Glutamatergic neuron (in vitro differentiated cells): ENCODE measurements around the gene TEX19. TPM values are rescaled to one million over a fixed set of nuclear protein-coding genes. Genes with fewer than 3 reads are reported as not detected.

ENCODE experiments used
- DNase-seq: peaks from one replicate; pipeline ENCODE4 v3.0.0; 2022
- H3K27ac Mint-ChIP-seq: one replicate; pipeline ENCODE4 v1.8.0; 2020; ENCODE audit warnings: mild to moderate bottlenecking, mixed read lengths, inconsistent platforms; ENCODE audit not compliant: unreplicated experiment
- H3K27me3 Mint-ChIP-seq: one replicate; pipeline ENCODE4 v1.8.0; 2020; ENCODE audit warnings: mild to moderate bottlenecking, moderate library complexity, mixed read lengths, inconsistent platforms; ENCODE audit not compliant: unreplicated experiment
- H3K36me3 Mint-ChIP-seq: one replicate; pipeline ENCODE4 v1.8.0; 2020; ENCODE audit warnings: mild to moderate bottlenecking, mixed read lengths, inconsistent platforms; ENCODE audit not compliant: unreplicated experiment
- H3K4me1 Mint-ChIP-seq: one replicate; pipeline ENCODE4 v1.8.0; 2020; ENCODE audit warnings: mild to moderate bottlenecking, low read depth, mixed read lengths, inconsistent platforms; ENCODE audit not compliant: unreplicated experiment
- H3K4me3 Mint-ChIP-seq: one replicate; pipeline ENCODE4 v1.8.0; 2020; ENCODE audit warnings: mild to moderate bottlenecking, mixed read lengths, inconsistent platforms; ENCODE audit not compliant: unreplicated experiment
- H3K9me3 Mint-ChIP-seq: one replicate; pipeline ENCODE4 v1.8.0; 2020; ENCODE audit warnings: mild to moderate bottlenecking, moderate library complexity, mixed read lengths, inconsistent platforms; ENCODE audit not compliant: unreplicated experiment
- CTCF ChIP-seq: fragments of 200-600 bp; sonication (generic); IDR thresholded peaks from one replicate; pipeline ENCODE4 v1.5.0; 2021; ENCODE audit not compliant: partially characterized antibody, unreplicated experiment
- total RNA-seq: library from RNA; stranded (reverse); fragmentation: NEBNext Ultra II Directional; extraction: Animal tissue kit (Norgen Biotek cat#: 25700); gene quantifications from one replicate; pipeline ENCODE4 v1.2.1, GENCODE V29; 2021; ENCODE audit not compliant: unreplicated experiment

The TEX19 gene
- total RNA-seq, 1 donor from 2014 or later = not detected

- Mint-ChIP-seq H3K9me3 (peaks cover 2% of the 10 kb centered on the region), H3K4me1 (peaks cover 3% of the 10 kb centered on the region), H3K4me3 (no peak overlapping the region), H3K36me3 (no peaks in the 10 kb centered on the region), H3K27ac (no peak overlapping the region), H3K27me3 (peaks cover 6% of the 10 kb centered on the region)
- no peak for DNase-seq
- no peak for TF ChIP-seq CTCF
These were observed 39.4 kb upstream of the TEX19 start for GRCh38 chr17:82319619-82320062.

- H3K36me3 Mint-ChIP-seq = no peaks in the 10 kb centered on the region
- H3K9me3 Mint-ChIP-seq = peaks cover 2% of the 10 kb centered on the region
- no peak for TF ChIP-seq CTCF
- DNase-seq = peak; percentile 15
- peaks cover 3% of the 10 kb centered on the region for H3K4me1 Mint-ChIP-seq
- no peak overlapping the region for H3K4me3 Mint-ChIP-seq
- no peak overlapping the region for H3K27ac Mint-ChIP-seq
- H3K27me3 Mint-ChIP-seq = peaks cover 6% of the 10 kb centered on the region
These were observed 38.8 kb upstream of the TEX19 start for GRCh38 chr17:82320140-82320840.

GRCh38 chr17:82320956-82321927 lies 37.8 kb upstream of the TEX19 start:
- no peaks in the 10 kb centered on the region for H3K4me1 Mint-ChIP-seq
- peak; percentile 85 for TF ChIP-seq CTCF
- H3K4me3 Mint-ChIP-seq = no peak overlapping the region
- H3K27me3 Mint-ChIP-seq = peaks cover 5% of the 10 kb centered on the region
- H3K36me3 Mint-ChIP-seq = no peaks in the 10 kb centered on the region
- H3K27ac Mint-ChIP-seq = no peak overlapping the region
- DNase-seq = peak; percentile 65
- H3K9me3 Mint-ChIP-seq = peaks cover 2% of the 10 kb centered on the region

GRCh38 chr17:82321947-82322466 lies 37.0 kb upstream of the TEX19 start:
- DNase-seq = peak; percentile 14
- Mint-ChIP-seq H3K4me3 (no peak overlapping the region), H3K9me3 (peaks cover 2% of the 10 kb centered on the region), H3K27ac (no peak overlapping the region), H3K27me3 (peaks cover 2% of the 10 kb centered on the region), H3K4me1 (no peaks in the 10 kb centered on the region), H3K36me3 (no peaks in the 10 kb centered on the region)
- no peak for TF ChIP-seq CTCF
